H9 (cell line): ENCODE data around the gene INPP5A. TPM values are rescaled to one million over a fixed set of nuclear protein-coding genes. Genes with fewer than 3 reads are reported as not detected.

ENCODE experiments used
- DNase-seq: peaks from one replicate; pipeline ENCODE4 v3.0.0-alpha.2; 2017
- H2AFZ ChIP-seq: one replicate; pipeline ENCODE4 v1.6.1; 2013; ENCODE audit warnings: mild to moderate bottlenecking, low read length, control low read depth, moderate library complexity
- H2AK5ac ChIP-seq: 2 replicates; pipeline ENCODE4 v1.6.1; 2013; ENCODE audit warnings: low read length, control low read depth, mixed read lengths; ENCODE audit not compliant: insufficient read length
- H2BK120ac ChIP-seq: one replicate; pipeline ENCODE4 v1.6.1; 2013; ENCODE audit warnings: low read depth, mild to moderate bottlenecking, low read length, control low read depth, inconsistent platforms; ENCODE audit not compliant: poor library complexity, severe bottlenecking
- H2BK12ac ChIP-seq: 2 replicates; pipeline ENCODE4 v1.6.1; 2013; ENCODE audit warnings: low read length, control low read depth, mixed read lengths, low read depth; ENCODE audit not compliant: insufficient read length
- H2BK15ac ChIP-seq: 2 replicates; pipeline ENCODE4 v1.6.1; 2013; ENCODE audit warnings: low read depth, low read length, control low read depth
- H2BK20ac ChIP-seq: one replicate; pipeline ENCODE4 v1.6.1; 2013; ENCODE audit warnings: low read depth, mild to moderate bottlenecking, low read length, control low read depth, inconsistent platforms; ENCODE audit not compliant: poor library complexity, severe bottlenecking
- H2BK5ac ChIP-seq: 2 replicates; pipeline ENCODE4 v1.6.1; 2013; ENCODE audit warnings: low read length, control low read depth, mixed read lengths; ENCODE audit not compliant: insufficient read length
- H3K14ac ChIP-seq: 2 replicates; pipeline ENCODE4 v1.6.1; 2013; ENCODE audit warnings: low read length, control low read depth; ENCODE audit not compliant: insufficient read depth
- H3K18ac ChIP-seq: 2 replicates; pipeline ENCODE4 v1.6.1; 2013; ENCODE audit warnings: low read depth, mild to moderate bottlenecking, mixed read lengths, low read length, control low read depth; ENCODE audit not compliant: insufficient read length
- H3K23ac ChIP-seq: 2 replicates; pipeline ENCODE4 v1.6.1; 2013; ENCODE audit warnings: low read length, control low read depth, mixed read lengths, low read depth; ENCODE audit not compliant: insufficient read length
- H3K23me2 ChIP-seq: 2 replicates; pipeline ENCODE4 v1.6.1; 2013; ENCODE audit warnings: low read depth, mild to moderate bottlenecking, mixed read lengths, low read length, control low read depth; ENCODE audit not compliant: insufficient read length, poor library complexity, severe bottlenecking
- H3K27ac ChIP-seq: 2 replicates; pipeline ENCODE4 v1.5.1; 2013; ENCODE audit warnings: low read length, control low read depth, mixed read lengths, low read depth; ENCODE audit not compliant: insufficient read length
- H3K27me3 ChIP-seq: 2 replicates; pipeline ENCODE4 v1.6.1; 2013; ENCODE audit warnings: low read length, control low read depth, inconsistent platforms; ENCODE audit not compliant: insufficient read depth
- H3K4ac ChIP-seq: 2 replicates; pipeline ENCODE4 v1.6.1; 2013; ENCODE audit warnings: low read depth, mild to moderate bottlenecking, control low read depth, inconsistent platforms, low read length, moderate library complexity
- H3K4me1 ChIP-seq: 2 replicates; pipeline ENCODE4 v1.6.1; 2013; ENCODE audit warnings: low read length, control low read depth, inconsistent platforms; ENCODE audit not compliant: insufficient read depth
- H3K4me2 ChIP-seq: 2 replicates; pipeline ENCODE4 v1.6.1; 2013; ENCODE audit warnings: low read length, control low read depth, mixed read lengths; ENCODE audit not compliant: insufficient read length, insufficient read depth
- H3K56ac ChIP-seq: 2 replicates; pipeline ENCODE4 v1.6.1; 2013; ENCODE audit warnings: low read depth, mild to moderate bottlenecking, mixed read lengths, low read length, control low read depth; ENCODE audit not compliant: insufficient read length
- H3K79me1 ChIP-seq: 2 replicates; pipeline ENCODE4 v1.6.1; 2013; ENCODE audit warnings: low read depth, mild to moderate bottlenecking, moderate library complexity, low read length, control low read depth, inconsistent platforms; ENCODE audit not compliant: insufficient read depth, poor library complexity, severe bottlenecking
- H3K79me2 ChIP-seq: 2 replicates; pipeline ENCODE4 v1.6.1; 2013; ENCODE audit warnings: low read length, control low read depth, inconsistent platforms; ENCODE audit not compliant: insufficient read depth
- H3K9ac ChIP-seq: 2 replicates; pipeline ENCODE4 v1.6.1; 2013; ENCODE audit warnings: low read length, control low read depth, mixed read lengths; ENCODE audit not compliant: insufficient read length; ENCODE audit errors: extremely low read depth
- H3K9me3 ChIP-seq: one replicate; pipeline ENCODE4 v1.6.1; 2013; ENCODE audit warnings: low read depth, low read length, inconsistent platforms; ENCODE audit not compliant: control insufficient read depth
- H3T11ph ChIP-seq: one replicate; pipeline ENCODE4 v1.6.1; 2013; ENCODE audit warnings: mild to moderate bottlenecking, low read length, control low read depth, inconsistent platforms
- H4K20me1 ChIP-seq: one replicate; pipeline ENCODE4 v1.6.1; 2013; ENCODE audit not compliant: control insufficient read depth, insufficient read length, insufficient read depth
- H4K5ac ChIP-seq: 2 replicates; pipeline ENCODE4 v1.6.1; 2013; ENCODE audit warnings: low read depth, mild to moderate bottlenecking, mixed read lengths, low read length, control low read depth; ENCODE audit not compliant: insufficient read length
- H4K8ac ChIP-seq: replicated peaks from 2 replicates; pipeline ENCODE4 v1.6.1; 2013; ENCODE audit warnings: low read length, control low read depth, mixed read lengths, low read depth; ENCODE audit not compliant: insufficient read length
- H4K91ac ChIP-seq: 2 replicates; pipeline ENCODE4 v1.6.1; 2013; ENCODE audit warnings: low read depth, mild to moderate bottlenecking, moderate library complexity, mixed read lengths, low read length, control low read depth; ENCODE audit not compliant: insufficient read length
- H3K27ac Mint-ChIP-seq, 3 experiments: 2 replicates in 2 of 3; 3 replicates in 1 of 3; pipeline ENCODE4 v1.8.0; 2020 to 2021; ENCODE audit warnings: mixed read lengths in 3 of 3, mild to moderate bottlenecking in 1 of 3, moderate library complexity in 1 of 3
- H3K27me3 Mint-ChIP-seq: 2 replicates; pipeline ENCODE4 v1.8.0; 2021; ENCODE audit warnings: low read depth, mild to moderate bottlenecking, moderate library complexity, mixed read lengths
- H3K36me3 Mint-ChIP-seq, 3 experiments: 2 replicates in 2 of 3; 3 replicates in 1 of 3; pipeline ENCODE4 v1.8.0; 2020 to 2021; ENCODE audit warnings: low read depth in 3 of 3, mixed read lengths in 3 of 3; ENCODE audit not compliant: insufficient read depth in 1 of 3
- H3K4me1 Mint-ChIP-seq, 2 experiments: 2 replicates each; pipeline ENCODE4 v1.8.0; 2020; ENCODE audit warnings: mixed read lengths in 2 of 2
- H3K4me3 Mint-ChIP-seq, 2 experiments: 2 replicates in 1 of 2; 3 replicates in 1 of 2; pipeline ENCODE4 v1.8.0; 2020 to 2021; ENCODE audit warnings: mild to moderate bottlenecking in 2 of 2, mixed read lengths in 2 of 2, moderate library complexity in 1 of 2
- H3K9me3 Mint-ChIP-seq, 2 experiments: 2 replicates in 1 of 2; 3 replicates in 1 of 2; pipeline ENCODE4 v1.8.0; 2020; ENCODE audit warnings: mild to moderate bottlenecking in 2 of 2, mixed read lengths in 2 of 2, moderate library complexity in 1 of 2
- CTCF ChIP-seq: fragments of 200-600 bp; sonication (generic); conservative IDR thresholded peaks from 3 replicates; pipeline ENCODE4 v1.8.0; 2021; ENCODE audit warnings: antibody characterized with exemption, mild to moderate bottlenecking
- WGBS: extraction: QIAGEN DNeasy Blood & Tissue Kit; methylation state at CpG from one replicate; pipeline ENCODE4 v1.1.7; 2013; ENCODE audit warnings: missing lambda C conversion rate, low lambda C conversion rate, mixed read lengths; ENCODE audit not compliant: insufficient read length; ENCODE audit errors: extremely low coverage; 5-methylcytosine and 5-hydroxymethylcytosine counted together
- total RNA-seq: library from RNA; stranded (reverse); gene quantifications from 2 replicates; pipeline ENCODE4 v1.2.1, GENCODE V29; 2021

The INPP5A gene
- total RNA-seq, 1 experiment from 2014 or later = 17.7 TPM

GRCh38 chr10:132652936-132653590, 115.5 kb downstream of the INPP5A start:
- H3K27ac Mint-ChIP-seq = no peak overlapping the region
- Histone ChIP-seq H4K91ac (no peak overlapping the region), H3K23me2 (no peaks in the 10 kb centered on the region), H2AK5ac (no peak overlapping the region), H3K14ac (no peak overlapping the region), H4K5ac (no peak overlapping the region), H3K56ac (no peak overlapping the region), H2AFZ (no peak overlapping the region), H2BK15ac (no peak overlapping the region), H3K4ac (no peak overlapping the region), H3K79me1 (no peaks in the 10 kb centered on the region), H3K4me1 (no peaks in the 10 kb centered on the region), H4K20me1 (peaks cover 2% of the 10 kb centered on the region), H3K18ac (no peak overlapping the region), H3K27ac (no peak overlapping the region), H4K8ac (no peak overlapping the region), H3K4me2 (no peak overlapping the region), H3K9ac (no peak overlapping the region), H2BK12ac (no peak overlapping the region), H3K79me2 (no peaks in the 10 kb centered on the region), H3K9me3 (no peaks in the 10 kb centered on the region), H2BK120ac (no peak overlapping the region), H3T11ph (no peak overlapping the region), H2BK20ac (no peak overlapping the region), H2BK5ac (no peak overlapping the region), H3K23ac (no peak overlapping the region), H3K27me3 (no peaks in the 10 kb centered on the region)
- no peaks in the 10 kb centered on the region for H3K9me3 Mint-ChIP-seq
- no CpG with 5 or more reads among the region's 31 CpGs for WGBS
- H3K4me3 Mint-ChIP-seq = no peak overlapping the region
- no peaks in the 10 kb centered on the region for H3K27me3 Mint-ChIP-seq
- no peak for TF ChIP-seq CTCF
- H3K4me1 Mint-ChIP-seq = peaks cover 5 to 12% of the 10 kb centered on the region in 2 experiments; a peak in 2 of 4 replicates
- no peaks in the 10 kb centered on the region for H3K36me3 Mint-ChIP-seq
- DNase-seq = no peak
